T47D (cell line): ENCODE measurements around the gene ATP2B1.
"Not testable (repeated sequence)": the region's sequence is repeated elsewhere in the genome, so short reads cannot be mapped to it uniquely, and the experiment has no call there.

Experiments used
- DNase-seq, 2 experiments: peaks; one replicate each; pipeline versions ENCODE4 v3.0.0 to v3.0.0-alpha.2; 2011 to 2012; ENCODE audit warnings: low read depth in 1 of 2, low spot score in 1 of 2
- JUND ChIP-seq: IDR thresholded peaks from 2 replicates; pipeline ENCODE4 v1.6.1; 2012; ENCODE audit warnings: low read depth
- in situ Hi-C: cut with HindIII; loops from 2 replicates; pipeline ENCODE4 v1.10.0; 2016; ENCODE audit warnings: low sequenced_read_pairs, low pct_unique_long_range_greater_than_20kb

The ATP2B1 gene

DNA sequence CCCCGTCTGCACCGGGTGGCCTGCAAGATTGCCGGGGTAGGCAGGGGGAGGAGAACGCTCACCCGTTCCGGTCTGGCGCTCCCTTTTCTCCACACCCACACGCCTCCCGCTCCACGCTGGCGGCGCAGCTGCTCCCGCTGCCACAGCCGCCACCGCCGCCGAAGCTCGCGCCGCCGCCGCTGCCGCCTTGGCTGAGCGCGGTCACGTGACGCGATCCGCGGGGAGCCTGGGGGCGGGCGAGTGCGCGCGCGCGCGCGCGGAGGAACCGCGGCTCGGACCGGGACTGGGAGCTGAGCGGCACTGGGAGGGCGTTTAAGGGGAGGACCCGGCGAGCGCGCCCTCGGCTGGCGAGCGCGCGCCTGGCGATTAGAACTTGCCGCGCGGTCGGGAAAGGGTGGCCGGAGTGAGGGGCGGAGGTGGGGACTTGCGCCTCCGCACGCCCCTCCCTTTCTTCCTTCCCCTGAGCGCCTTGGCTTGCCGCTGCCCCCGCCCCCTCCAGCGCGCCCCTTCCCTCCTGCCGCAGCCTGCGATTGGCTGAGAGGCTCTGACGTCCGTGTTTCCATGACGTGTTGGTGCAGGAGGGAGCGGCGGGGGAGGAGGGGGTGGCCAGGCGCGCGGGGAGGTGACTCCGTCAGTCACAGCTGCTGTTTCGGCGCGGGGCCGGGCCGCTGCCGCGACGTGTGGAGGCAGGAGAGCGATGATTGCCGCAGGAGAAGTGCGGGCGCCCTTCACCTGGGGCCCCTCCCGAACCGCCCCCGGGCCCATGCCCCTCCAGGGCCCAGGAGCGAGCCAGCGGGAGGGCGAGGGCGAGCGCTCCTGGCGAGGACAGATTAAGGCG is 738 bp upstream of the ATP2B1 start:
- TF ChIP-seq JUND = no peak
- in situ Hi-C loops = no loop called here

DNA sequence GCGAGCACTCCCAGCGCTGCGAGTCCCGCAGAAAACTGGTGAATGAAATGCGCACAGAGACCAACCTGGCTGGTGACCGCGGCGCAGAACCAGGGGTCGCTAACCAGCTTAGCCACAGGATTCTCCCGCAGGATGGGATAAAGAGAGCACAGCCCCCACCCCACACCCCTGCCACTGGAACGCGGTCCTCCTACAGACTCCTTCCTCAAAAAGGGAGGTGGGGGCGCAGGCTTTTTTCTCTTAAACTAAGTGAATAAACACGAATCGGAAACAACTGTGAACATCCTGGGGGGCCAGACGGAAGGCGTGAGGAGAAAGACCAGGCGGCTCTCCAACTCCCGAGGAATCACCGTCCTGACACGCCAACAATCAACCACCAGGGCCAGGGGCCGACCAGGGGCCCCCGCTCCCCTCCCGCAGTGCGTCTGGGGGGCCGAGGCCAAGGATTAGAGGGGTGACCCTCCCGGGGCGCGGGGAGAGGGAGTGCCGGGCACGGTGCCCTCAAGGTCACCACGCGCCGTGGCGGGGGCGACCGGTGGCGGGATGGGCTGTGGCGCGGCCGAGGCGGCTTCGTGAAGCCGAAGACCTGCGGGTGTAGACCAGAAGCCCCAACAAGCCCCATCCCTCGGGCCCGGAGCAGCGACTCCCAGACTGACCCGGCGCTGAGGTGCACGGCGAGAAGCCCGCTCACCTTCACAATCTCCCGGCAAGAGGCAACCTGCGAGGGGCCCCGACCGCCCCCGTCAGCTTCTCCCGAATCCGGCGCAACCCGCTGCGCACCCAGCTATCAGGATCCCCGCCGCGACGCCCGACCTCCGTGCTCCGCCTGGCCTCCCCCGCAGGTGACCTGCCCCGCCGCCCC is 704 bp downstream of the ATP2B1 start:
- in situ Hi-C loops = no loop called here
- DNase-seq = peak; percentile 41 to 45
- no peak for TF ChIP-seq JUND

More for the DNA sequence above, 738 bp upstream of the ATP2B1 start:
- peak; percentile 97 to 99 for DNase-seq

DNA sequence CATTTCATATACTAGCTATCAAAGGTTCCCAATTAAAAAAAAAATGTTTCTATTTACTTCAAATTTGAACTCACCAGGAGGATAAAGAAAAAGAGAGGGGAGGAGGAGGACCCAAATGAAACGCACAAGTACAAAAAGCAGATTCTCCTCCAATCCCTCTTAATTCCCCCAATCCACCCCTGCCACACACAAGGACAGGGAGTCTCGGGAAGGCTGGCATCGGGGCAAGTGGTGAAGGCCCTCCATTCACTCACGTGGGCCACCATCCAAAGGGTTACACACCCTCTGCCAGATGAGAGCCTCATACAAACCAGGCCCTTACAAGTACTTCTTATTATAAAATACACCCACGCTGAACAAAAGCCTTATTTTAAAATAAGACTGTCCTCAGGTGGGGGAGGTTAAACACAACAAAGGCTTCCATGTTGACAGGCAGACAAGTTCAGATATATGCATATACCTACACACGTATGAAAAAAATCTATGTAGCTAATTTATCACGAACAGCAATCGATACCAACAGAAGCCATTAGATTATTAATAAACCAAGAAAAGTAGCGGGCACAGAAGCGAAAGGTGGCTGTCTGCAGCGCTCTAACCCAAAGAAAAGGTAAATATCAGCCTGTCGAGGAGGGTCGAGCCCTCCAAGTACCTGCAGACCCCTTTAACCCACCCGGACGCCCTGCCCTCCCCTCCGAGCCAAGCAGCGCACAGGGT is 1.5 kb downstream of the ATP2B1 start:
- no peak for TF ChIP-seq JUND
- no peak for DNase-seq
- in situ Hi-C loops = no loop called here

DNA sequence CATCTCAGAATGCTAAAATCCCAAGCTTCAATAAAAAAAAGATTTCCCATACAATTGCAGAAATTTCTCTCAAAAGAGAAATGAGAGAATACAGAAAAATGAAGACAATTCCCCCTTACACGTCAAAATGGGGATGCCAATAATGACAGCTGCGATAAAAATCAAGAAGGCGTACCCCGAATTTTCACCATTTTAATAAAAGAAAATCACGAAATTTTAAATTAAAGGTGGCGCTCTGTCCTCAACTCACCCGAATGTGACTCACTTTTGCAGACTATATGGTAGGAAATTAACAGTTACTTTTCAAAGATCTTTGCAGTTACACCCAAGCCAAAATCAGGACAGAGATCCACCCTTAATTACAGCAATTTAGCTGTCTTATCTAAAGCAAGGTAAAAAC is 2.1 kb downstream of the ATP2B1 start:
- no peak for TF ChIP-seq JUND
- DNase-seq = no peak
- in situ Hi-C loops = no loop called here

DNA sequence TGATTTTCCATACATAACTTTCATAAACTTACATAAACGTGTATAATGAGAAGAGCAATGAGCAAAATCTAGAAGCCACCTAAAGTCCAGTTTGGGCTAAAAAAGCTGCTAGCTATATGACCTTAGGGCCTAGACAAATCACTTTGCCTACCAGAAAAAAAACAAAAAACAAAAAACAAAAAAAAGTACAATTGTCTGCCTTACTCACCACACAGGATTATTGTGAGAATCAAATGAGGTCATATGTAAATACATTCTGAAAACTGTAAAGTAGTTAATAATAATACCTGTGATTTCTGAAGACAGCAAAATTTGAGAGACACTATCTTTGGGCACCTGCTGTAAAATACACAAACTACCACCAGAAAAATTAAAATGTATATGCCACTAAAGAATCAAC is 4.2 kb downstream of the ATP2B1 start:
- no peak for TF ChIP-seq JUND
- in situ Hi-C loops = no loop called here
- no peak for DNase-seq

DNA sequence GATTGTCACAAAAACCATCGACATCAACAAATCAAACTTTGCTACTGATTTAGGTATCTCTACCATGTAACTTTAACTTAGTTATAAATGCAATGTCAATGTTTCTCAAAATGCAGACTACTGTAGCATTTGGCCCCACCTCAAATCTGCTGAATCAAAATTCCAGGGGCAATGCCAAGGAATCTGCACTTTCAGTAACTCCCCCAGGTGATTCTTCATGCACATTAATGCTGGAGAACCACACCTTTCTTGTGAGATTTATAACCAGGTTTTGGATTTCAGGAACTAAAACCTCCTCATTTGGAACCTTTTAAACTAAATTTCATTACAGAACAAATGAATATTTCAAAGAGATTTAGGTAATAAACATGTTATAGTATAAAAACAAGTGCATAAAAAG is 4.9 kb downstream of the ATP2B1 start:
- no peak for DNase-seq
- no peak for TF ChIP-seq JUND
- in situ Hi-C loops = no loop called here

DNA sequence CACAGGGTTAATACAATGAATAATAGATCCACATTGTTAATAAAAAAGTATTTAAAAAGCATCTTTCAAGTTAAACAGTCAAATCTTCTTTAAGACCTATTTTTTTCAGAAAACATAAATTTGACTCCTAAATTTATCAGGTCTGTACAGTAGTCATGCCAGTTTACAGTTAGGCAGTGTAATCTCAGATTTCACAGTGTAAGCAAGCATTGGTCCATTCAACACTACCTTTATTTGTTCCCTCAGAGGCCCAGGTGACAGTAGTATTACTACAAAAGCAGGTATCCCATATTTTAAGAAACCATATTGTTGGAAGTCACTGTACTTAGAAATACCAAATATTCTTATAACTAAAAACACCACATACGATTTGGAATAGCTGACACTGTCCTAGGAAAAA is 6.1 kb downstream of the ATP2B1 start:
- in situ Hi-C loops = no loop called here
- TF ChIP-seq JUND = no peak
- DNase-seq = no peak

DNA sequence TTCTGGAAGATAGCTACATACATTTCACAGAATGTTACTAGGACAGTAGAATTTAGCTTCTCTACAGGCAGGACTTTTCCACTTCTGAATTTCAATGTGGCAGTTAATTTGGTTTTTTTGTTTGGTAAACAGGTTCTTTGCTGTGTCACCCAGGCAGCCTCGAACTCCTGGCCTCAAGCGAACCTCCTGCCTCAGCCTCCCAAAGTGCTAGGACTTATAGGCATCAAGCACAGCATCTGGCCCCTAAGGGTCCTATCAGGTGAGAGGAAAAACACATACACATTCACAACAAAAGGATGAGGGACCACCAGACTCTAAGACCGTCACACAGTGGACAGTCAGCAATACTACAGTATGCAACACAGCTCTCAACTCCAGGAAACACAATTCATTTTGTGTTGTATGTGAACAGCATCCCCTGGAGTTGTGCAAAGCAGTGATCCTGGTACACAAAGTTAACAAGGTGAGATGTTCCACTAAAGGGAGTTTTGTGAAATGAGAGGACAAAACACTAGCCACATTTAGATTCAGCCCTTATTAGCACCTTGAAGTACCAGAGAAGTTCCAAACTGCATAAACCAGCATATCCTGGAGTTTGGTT is 6.9 kb downstream of the ATP2B1 start:
- no peak for TF ChIP-seq JUND

DNA sequence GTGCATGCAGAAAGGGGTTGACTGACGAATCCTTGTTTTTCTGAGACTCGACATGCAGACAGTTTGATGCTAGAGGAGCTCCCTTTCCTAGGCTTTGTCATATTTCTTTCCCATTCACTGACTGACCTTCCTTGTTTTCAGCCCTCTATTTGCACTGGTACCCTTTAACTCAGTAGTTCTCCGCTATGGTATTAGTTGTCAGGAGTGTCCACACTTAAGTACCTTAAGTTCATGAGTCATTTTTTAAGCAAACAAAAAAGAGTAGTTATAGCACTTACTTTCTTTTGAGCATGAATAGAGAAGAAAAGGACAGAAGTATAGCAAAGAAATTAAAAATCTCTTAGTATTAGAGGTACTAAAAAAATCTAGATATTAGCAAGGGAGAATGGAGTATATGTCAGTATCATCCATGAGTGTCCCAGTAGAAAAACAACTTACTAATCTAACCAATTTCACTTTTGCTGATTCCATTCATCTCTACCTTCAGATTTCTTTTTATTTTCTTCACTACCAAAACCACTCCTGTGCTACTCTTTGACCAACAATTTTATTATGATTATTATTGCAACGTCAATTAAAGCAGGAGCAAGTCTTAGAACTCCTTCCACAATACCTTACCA is 8.3 kb downstream of the ATP2B1 start:
- no peak for DNase-seq
- in situ Hi-C loops = no loop called here

More for the DNA sequence above, 6.9 kb downstream of the ATP2B1 start:
- no peak for DNase-seq
- in situ Hi-C loops = no loop called here

DNA sequence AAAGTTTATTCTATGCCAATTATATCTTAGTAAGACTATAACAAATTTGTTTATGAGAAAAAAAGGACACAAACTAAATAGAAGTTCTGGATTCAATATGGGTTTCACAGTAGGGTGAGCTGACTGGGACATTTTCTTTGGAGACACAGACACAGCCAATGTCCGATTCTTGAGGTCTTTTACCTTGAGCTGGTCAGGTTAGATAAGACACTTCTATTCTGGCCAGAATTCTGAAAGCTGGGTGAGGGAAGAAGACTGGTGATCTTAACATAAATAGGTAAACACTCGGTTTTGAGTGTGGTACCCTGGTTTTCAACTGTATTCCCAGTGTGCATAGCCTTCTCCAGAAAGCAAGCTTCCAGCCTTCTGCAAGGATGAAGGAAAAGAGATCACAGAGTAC is 10.0 kb downstream of the ATP2B1 start:
- no peak for DNase-seq
- TF ChIP-seq JUND = no peak
- in situ Hi-C loops = no loop called here

More for the DNA sequence above, 8.3 kb downstream of the ATP2B1 start:
- no peak for TF ChIP-seq JUND

DNA sequence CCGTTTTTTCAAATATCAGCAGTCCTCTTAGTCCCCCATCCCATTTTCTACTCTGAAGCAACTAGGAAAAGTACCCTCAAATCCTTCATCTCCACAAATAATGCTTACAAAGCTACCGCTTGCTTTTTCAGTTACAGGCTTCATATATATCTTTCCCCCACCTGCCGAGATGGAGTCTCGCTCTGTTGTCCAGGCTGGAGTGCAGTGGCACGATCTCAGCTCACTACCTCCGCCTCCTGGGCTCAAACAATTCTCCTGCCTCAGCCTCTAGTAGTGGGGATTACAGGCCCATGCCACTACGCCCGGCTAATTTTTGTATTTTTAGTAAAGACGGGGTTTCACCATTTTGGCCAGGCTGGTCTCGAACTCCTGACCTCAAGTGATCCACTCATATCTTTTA is 10.9 kb downstream of the ATP2B1 start:
- in situ Hi-C loops, DNase-seq: not testable (repeated sequence)

DNA sequence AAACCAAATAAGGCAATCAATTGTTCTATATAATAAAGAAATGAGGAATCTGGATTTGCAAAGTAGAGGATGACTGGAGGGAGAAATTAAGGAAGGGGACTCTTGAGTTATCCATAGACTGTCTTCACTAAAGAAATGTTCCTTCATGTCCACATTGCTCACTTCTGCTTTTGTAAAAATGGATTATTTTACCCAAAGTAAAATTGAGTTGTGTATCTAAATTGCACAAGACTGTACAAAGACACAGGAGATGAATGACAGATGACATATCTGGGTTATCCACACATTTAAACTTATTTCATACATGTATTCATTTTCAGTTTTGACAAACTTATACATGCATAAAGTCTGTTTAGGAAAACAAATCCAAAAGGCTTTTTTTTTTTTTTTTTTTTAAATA is 11.3 kb downstream of the ATP2B1 start:
- in situ Hi-C loops = no loop called here
- no peak for TF ChIP-seq JUND
- no peak for DNase-seq
